ENCODE measurements around the gene GRK5.

GRK5 gene

DNA sequence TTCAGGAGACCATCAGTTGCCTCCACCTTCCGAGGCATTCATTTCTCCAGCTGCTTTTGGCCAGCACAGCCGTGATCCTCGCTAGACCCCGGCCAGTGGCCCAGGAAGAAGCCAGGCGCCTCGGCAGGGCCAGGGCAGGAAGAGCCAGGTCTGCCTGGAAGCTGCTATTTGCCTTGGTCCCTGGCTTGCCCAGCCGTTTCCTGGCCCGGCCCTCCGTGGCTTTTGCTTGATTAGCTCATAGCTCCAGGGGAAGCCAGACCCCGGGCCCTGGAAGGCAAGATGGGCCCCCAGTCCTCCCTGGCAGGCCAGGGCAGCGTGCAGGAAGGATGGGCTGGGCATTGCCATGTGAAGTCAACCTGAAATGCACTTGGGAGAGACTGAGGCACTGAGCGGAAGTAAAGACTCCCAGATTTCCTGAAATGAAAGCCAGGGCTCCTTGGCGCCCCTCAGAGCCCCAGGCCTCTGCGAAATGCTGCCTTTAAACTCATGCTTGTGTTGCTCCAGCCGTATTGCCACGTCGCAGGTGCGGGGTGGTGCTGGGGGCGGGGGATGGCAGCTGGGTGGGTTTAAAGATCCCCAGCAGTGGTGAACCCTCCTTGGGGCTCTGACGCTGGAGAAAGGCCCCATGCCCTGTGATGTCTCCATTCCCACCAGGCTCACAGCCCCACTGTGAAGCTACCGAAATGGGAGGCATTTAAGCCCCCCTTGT is 160.6 kb downstream of the GRK5 start:
- no peak for DNase-seq

DNA sequence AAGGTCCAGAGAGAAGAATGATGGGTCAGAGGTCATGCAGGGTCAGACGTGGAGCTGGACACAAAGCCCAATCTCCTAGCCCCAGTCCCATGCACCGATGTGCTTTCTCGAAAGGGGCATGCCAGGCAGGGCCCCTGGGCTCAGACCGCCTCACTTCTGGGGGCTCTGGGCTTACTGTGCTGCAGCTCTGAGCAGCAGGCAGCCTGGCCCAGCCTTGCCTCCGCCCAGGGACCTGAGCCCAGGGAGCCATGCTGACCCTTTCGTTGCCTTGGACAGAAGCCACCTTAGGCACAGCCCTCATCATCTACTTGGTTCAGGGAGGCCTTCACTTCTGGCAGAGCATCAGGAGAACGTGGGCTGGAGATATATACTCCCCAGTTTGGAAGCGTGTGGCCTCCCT is 161.2 kb downstream of the GRK5 start:
- no peak for DNase-seq

DNA sequence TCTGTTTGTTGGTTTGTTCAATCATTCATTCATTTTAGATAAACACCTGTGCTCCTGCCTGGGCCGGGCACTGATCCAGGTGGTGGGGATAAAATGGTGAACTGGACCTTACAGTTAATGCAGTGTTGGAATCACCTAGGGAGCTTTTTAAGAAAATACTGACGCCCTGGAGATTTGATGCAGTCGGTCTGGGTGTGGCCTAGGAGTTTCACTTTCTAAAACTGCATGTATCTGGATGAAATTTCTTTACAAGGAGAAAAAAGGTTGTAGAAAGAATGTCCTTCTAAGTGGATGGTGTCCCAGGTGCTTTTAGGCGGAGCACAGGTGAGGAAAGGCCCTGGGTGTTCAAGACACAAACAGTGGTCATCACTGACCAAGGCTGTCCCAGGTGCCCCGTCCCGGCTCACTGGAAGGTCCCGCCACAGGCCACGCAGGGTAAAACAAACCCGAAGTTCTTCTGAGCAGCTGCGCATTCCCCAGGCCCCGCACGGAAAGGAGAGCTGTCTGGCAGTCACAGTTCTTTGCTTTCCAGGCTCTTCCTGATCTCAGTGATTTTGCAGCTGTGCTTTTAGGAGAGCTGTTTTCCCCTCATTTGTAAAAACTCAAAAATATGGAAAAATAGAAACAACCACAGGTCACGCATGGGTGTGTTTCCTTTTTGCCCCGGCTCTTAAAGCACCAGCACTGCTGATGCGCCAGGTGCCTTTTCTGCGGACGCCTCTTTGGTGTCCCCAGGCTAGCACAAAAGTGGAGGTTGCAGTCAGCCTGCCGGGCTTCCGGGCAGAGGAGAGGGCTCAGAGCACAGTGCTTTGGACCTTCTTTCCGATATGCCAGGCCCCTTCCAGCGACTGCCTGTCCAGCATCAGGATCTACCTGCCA is 161.9 kb downstream of the GRK5 start:
- no peak for DNase-seq

DNA sequence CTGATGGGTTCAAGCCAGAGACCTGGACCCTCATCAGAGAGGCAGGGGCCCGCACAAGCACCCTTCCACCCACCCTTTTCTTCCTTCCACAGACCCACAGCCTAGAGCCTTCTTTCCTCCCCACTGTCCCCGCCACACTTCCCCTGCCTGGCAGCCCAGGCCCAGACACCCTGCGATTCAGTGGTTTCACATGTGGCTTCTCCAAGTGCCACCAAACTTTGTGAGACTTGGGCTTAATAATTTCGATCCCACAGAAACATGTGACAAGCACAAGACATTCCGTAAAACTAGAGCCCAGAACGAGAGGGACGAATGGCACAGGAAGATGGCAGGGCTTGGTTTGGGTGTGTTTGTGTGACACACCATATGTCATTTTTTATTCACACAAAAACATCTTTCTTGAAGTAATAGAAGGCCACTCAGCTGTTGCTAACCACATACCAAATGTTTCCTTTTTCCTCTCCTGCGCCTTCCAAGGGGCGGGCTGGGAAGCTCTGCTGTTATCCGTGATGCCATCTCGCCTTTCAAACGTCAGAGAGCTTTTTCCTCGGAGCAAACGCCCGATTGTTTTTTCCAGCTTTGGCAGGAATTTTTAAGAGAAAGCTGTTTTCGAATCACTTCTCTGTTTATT is 162.9 kb downstream of the GRK5 start:
- DNase-seq, result no peak

DNA sequence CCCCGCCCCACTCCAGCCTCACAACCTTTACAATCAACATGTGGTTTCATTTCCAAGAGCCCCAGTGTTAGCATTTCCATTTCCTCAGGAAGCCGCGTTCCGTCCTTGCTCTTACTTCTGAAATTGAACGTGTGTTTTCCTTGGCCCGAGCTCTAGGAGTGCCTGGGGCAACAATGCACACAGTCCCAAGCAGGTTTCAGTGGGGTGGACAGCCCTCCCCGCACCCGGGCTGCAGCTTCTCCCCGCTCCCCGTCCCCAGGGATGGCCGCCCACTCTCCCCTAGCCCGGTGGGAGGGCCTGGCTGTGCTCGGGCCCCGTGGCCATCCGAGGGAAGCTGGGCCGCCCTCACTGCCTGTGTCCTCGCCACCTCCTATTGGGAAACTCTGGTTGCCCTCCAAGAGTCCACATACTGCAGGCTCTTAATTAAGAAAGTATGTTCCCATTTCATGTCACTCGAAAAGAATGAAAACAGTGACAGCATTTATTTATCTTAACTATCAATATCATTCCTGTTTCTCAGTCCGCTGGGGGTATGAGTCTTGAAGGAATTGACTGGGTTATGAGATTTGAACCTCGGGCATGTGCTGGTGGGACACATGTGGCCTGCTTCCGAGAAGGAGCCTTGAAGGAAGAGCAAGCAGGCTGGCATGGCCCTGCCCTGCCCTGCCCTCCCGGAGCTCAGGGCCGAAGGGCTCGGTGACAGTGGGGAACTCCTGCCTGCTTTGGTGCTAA is 163.8 kb downstream of the GRK5 start:
- DNase-seq, result no peak

DNA sequence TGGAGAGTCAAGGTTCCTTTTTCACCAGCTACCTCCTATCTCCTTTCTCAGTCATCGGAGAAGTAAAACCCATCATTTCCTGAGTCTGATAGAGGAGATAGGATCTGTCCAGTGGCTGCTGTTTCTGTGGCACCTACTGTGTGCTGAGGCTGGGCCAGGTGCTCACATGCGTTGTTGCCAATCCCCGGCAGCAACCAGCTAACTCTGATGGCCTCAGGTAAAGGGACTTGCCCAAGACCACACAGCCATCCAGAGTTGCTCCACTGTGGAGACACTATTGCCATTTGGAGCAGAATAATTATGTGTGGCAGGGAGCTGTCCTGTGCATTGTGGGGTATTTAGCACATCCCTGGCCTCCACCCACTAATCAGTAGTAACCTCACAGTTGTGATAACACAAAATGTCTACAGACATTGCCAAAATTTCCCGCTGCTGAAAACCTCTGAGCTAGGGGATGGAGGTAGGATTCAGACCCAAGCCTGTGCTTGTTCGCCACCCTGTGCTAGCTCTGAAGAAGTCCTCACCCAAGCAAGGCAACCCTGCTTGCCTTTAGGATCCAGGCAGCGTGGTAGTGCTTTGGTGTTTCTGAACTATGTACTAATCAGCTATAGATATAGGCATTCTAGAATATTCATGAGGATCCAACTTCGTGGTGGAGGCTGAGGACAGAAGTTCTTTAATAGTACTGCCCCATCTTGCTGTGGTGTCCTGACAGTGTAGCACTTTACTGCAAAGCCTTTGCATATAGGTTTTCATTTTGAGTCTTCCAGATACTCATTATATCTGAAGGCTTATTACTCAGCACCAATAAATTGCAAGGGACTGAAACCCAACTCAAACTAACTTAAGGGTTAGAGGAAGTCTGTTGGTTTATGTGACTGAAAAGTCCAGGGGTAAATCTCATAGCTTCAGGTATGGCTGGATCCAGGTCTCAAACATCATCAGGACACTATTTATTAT is 164.6 kb downstream of the GRK5 start:
- no peak for DNase-seq

DNA sequence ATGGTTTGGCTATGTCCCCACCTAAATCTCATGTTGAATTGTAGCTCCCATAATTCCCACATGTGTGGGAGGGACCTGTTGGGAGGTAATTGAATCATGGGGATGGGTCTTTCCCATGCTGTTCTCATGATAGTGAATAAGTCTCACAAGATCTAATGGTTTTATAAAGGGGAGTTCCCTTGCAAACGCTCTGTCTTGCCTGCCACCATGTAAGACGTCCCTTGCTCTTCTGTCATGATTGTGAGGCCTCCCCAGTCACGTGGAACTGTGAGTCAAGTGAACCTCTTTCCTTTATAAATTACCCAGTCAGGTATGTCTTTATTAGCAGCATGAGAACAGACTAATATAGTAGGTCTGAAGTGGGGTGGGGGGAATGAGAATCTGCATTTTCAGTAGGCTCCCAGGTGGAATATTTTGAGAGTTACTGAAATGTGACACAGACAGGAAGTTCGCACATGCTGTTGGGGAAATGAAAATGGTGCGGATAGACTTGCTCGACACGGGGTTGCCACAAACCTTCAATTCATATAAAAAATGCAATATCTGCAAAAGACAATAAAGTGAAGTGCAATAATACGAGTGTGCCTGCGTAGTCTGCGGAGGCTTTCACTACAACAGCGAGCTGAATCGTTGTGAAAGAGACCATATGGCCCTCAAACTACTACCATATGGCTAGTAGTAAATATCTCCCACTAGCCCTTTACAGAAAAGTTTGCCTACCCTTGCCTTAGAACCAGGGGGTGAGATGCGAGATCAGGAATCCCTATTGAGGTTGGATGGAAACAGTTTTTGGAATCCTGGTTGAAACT is 166.1 kb downstream of the GRK5 start:
- DNase-seq, result no peak

DNA sequence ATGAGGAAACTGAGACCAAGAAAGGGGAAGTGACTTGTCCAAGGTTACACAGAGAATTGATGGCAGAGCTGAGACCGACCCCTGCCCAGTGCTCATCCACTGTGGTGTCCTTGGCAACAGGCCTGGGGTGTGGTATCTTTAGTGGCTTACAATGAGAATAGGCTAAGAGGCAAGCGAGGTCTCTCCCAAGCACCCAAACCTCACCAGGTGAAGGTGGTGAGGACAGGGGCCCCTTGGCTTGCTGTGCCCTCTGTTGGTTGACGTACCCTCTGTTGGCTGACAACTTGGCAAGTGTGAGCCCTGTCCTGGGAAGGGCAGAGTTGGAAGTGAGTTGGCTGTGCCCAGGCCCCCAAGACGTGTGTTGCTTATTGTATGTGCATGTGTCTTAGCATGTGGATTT is 166.9 kb downstream of the GRK5 start:
- no peak for DNase-seq

DNA sequence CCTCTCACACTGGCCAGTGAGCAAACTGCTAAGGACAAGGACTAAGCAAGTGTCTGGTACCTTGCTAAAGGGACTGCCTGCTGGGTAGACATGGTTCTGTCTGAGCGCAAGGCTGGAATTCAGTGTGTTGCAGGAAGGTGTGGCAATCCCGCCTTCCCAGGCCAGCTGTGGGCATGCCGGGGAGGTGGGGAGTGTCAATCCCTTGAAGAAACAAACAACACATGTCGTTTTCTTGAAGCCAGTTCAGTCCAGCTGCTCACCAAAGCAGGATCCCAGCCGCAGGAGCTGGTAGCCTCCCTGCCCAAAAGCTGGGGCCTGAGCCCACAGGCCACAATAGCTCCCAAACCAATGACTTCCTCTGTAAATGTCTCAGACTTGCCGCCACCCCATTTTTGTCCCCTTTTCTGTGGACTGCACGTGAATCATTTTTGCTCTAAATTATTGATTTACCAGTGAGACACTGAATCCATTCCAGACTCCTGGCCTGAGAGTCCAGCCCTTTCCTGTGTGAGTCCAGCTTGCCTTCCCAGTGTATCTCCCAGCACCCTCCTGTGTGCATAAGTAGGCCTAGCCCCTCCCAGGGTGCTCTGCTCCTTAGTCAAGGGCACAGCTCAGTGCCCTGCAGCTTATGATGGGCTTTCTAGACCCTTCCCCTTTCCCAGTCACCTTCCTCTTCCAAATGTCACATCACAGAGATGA is 168.4 kb downstream of the GRK5 start:
- DNase-seq, result no peak

DNA sequence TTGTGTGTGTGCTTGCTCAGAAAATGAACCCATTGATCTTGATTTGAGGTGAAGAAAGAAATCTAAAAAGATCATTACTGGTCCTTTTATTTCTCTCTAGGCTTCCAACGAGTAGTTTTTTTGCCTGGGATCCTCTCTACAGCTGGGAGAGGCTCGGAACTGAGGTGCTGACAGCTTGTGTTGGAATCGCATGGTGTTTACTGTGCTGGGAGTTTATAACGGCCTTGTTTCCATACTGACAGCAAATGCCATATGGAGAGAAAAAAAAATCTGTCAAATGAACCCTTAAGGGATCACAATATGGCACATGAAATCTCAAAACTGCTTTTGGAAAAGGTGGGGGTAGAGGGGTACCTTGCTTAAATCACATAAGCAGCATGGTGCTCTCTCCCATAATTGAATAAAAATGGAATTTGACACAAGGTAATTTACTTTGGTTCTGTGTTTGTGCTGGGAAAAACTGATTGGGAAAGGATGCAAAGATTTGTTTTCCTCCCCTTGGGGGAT is 170.1 kb downstream of the GRK5 start:
- no peak for DNase-seq

DNA sequence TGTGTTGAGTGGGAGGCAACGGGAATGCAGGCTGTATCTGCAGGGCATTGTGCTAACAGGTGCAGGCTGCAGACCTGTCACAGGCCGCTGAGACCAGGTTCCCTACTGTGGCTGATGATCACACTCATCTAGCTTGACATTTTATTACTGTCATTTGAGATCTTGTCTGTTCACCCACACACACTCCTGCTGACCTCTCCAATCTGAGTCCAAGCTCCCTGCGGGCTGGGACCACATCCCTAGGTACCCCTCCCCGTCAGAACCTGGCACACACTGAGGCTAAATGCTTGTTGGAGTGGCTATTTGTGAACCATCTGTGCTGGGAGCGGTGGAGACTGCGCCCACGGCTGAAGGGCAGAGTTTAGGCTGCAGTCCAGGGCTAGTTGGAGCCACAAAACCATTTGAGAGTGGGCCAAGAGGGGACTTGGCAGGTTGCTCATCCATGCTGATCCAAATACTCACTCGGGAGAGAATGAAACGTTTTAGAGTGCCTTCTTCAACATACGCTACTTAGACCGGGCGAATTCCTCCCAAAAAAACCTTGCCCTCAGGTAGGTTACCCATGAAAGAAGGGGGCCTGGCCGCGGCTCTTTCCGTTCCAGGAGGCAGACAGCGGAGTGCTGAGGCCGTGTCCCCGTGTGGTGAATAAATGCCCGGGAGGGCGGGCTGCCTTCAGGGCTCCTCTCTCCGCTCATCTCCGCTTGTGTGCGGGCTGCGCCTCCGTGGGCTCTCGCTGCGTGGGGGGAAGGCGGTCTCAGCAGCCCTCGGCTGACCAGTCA is 170.8 kb downstream of the GRK5 start:
- DNase-seq, result no peak

DNA sequence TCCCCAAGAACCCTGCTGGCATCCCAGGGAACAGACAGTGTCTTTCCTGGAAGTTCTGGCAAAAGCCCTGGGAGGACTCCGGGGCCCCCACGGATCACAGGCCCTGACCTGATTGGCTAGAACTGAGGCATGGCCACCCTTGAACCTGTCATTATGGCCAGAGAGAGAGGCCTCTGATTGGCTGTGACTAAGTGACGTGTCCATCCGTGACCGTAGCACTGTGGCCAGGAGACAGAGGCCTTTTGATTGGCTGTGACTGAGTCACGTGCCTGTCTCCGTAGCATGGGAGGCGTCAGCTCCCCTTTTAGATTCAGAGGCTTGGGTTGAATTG is 171.3 kb downstream of the GRK5 start:
- DNase-seq, result no peak

DNA sequence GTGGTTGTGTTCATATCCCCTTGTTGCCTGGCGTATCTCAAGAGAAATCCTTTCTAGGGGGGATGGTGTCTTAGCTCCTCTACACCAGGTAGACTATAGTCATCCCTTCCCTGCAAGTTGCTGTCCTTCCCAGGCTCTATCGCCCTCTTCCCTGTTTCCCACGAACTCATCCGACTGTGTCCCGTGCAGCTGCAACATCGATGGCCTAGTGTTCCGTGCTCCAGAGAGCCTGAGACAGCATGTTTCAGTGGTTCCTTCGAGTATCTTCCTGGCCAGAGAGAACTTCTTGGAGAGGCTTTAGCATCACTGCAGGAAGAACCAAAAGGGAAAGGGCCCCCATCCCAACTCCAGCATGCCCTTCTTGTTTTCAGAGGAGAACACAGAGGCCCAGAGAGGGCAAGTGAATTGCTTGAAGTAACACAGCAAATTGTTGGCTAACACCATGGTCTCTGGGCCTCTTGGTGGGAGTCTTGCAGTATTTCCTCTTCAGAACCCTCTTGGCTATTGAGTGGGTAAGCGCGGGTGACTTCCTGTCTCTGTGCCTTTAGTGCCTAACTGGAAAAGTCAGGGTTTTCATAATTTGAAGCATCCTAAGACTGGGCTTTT is 172.2 kb downstream of the GRK5 start:
- DNase-seq, result no peak

DNA sequence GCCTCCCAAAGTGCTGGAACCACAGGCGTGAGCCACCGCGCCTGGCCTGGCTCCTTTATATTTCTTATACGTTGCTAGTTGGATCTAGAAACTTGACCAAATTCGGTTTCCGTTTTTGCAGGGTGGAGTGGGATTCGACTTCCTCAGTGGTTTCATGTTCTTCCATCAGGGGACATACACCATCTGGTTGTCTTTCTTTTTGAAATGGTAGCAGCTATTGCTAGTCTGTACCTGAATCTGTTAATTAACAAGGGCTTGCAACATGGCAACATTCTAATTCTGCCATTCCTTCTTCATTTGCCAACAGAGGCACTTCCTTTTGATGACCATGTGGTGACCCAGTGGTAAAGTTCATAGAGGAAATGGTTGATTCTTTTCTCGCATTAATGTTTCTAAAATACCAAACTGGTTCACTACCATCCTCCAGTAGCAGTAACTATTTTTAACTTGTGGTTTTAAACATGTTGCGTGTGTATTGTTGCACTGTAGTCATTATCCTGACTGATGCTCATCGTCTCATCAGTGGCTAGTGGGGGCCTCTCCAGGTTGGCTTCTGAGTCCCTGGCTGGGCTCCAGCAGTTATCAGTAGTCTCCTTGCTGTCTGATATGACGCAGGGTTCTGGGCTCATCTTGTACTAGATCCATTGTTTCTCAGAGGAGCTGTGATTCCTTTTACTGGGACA is 175.9 kb downstream of the GRK5 start:
- no peak for DNase-seq

DNA sequence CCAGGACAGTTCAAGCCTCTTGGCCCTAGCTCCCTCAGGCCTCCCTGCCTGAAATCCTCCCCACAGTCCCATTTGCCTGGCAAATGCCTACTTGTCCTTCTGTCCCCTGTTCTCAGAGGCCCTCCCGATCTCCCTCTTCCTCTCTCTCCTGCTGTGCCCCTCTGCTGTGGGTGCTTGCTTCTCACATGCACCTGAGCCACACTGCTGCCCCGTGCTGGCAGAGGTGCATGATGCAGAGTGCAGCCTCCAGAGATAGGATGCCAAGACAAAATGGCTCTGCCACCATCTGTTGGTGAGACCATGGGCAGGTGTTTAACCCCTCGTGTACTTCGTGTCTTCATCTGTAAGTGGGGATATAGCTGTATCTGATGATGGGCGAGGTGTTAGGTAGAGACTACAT is 176.8 kb downstream of the GRK5 start:
- no peak for DNase-seq

DNA sequence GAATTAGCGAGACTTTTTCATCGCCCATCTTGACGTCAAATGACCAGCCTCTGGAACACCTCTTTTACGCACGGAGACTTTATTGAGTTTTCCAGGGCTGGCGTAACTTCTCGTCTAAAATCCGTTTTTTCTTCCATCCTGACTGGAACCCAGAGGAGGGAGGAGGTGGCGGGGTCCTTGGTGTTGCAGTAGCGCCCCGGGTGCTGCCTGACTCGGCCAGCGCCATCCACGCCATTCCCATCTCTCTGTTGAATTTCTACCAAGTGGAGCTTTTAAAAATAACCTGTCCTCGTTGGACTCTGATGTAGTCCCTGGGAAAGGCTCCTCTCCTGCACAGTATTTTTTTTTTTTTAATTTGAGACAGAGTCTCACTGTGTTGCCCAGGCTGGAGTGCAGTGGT is 179.3 kb downstream of the GRK5 start:
- DNase-seq, result no peak

DNA sequence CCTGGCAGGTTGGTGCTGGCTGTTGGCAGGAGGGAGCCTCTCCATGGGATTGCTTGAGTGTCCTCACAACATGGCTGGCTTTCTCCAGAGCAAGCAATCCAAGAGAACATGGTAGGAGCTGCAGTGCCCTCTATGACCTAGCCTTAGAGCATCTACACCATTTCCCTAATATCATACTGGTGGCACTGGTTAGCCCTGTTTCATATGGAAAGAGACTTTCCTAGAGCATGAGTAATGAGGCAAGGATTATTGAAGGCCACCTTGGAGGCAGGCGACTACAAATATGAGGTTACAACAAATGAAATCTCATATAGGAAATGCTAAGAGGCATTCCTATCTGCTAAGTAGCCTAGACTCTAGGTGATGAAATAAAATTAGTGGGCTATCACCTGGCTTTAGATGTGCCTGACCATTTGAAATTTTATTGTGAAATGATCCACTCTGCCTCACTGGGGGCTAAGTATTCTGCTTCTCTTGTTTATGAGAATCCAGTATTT is 181.5 kb downstream of the GRK5 start:
- no peak for DNase-seq

All from COR-L47 (cell line).